ENCODE results near the gene SOST. TPM values are rescaled to one million over a fixed set of nuclear protein-coding genes. Genes with fewer than 3 reads are reported as not detected.

Gene SOST
- total and polyA plus RNA-seq, 12 donors, result 0.03 to 0.14 TPM; not detected in 10

DNA sequence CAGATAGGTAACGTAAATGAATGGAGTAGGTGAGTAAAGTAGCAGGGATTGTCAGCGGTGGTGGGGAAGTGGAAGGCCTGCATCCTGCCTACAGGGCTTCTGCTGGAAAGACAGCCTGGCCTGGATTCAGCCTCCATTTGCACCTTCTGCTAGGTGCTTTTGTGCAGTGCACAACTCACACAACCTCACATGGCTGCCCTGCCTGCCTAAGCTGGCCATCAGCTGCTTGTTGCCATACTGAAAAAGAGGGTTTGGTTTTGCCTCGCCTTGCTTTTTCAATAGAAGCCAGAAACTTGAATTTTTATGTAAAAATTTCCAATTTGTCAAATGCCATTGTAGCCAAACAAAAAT is 36.3 kb downstream of the SOST start:
- Histone ChIP-seq H3K27me3 (no peaks in the 10 kb centered on the region), H3K9me3 (no peaks in the 10 kb centered on the region), H3K27ac (no peak overlapping the region), H3K4me3 (no peak overlapping the region), H3K4me1 (peaks cover 0 to 18% (median 5%) of the 10 kb centered on the region in 9 donors), H3K36me3 (no peaks in the 10 kb centered on the region)
- TF ChIP-seq, protein P1, sequence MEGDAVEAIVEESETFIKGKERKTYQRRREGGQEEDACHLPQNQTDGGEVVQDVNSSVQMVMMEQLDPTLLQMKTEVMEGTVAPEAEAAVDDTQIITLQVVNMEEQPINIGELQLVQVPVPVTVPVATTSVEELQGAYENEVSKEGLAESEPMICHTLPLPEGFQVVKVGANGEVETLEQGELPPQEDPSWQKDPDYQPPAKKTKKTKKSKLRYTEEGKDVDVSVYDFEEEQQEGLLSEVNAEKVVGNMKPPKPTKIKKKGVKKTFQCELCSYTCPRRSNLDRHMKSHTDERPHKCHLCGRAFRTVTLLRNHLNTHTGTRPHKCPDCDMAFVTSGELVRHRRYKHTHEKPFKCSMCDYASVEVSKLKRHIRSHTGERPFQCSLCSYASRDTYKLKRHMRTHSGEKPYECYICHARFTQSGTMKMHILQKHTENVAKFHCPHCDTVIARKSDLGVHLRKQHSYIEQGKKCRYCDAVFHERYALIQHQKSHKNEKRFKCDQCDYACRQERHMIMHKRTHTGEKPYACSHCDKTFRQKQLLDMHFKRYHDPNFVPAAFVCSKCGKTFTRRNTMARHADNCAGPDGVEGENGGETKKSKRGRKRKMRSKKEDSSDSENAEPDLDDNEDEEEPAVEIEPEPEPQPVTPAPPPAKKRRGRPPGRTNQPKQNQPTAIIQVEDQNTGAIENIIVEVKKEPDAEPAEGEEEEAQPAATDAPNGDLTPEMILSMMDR (IDR thresholded peaks at IDR 0.05), result no peak
- no peak for DNase-seq
- intact Hi-C loops (cut with DNase I), result no loop called here
- ATAC-seq, result no peak
- WGBS, 2 donors, result 96 to 97% methylated on average over 3 of the region's 3 CpGs

DNA sequence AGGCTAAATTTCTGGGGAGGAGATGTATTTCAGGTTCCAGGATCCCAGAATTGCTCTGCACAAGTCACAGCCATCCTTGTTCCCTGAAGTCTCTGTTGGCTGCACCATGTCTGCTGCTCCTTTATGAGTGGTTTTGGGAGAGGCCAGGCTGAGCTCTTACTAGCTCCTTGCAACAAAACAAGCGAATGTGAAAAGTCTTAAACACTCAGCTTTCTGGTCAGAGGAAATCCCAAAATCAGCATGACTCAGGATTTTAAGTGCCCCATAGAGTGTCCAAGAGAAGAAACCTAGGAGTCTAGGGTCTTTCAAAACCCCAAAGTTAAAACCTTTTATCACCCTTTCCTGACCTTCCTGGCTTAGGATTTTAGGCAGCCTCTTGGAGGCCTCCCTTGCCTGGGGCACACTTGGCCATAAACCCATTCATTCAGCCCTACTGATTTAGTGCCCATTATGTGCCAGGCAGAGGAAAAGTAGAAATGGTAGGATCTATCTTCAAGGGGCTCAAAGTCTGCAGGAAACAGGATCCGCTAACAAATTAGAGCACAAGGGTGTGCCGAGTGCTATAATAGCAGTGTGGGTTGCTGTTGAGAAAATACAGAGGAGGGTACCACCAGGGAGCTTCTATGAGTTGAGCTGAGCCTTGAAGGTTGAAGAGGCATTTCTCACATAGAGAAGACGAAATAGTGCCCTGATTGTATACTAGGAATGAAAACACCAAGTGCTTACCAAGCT is 36.9 kb downstream of the SOST start:
- H3K27ac ChIP-seq, result peak overlapping the region in 3 of 10 donors; percentile 96 to 100 (median 99)
- H3K27me3 ChIP-seq, result no peaks in the 10 kb centered on the region
- H3K4me3 ChIP-seq, result peak overlapping the region in 2 of 10 donors; percentile 72 to 93
- no peak for DNase-seq
- ATAC-seq, result no peak
- H3K36me3 ChIP-seq, result no peaks in the 10 kb centered on the region
- peaks cover 0 to 18% (median 5%) of the 10 kb centered on the region in 9 donors for H3K4me1 ChIP-seq
- intact Hi-C loops (cut with DNase I), result no loop called here
- H3K9me3 ChIP-seq, result no peaks in the 10 kb centered on the region
- 91 to 92% methylated on average over 4 of the region's 4 CpGs for WGBS, 2 donors
- TF ChIP-seq, protein P1 (IDR thresholded peaks at IDR 0.05), result no peak

DNA sequence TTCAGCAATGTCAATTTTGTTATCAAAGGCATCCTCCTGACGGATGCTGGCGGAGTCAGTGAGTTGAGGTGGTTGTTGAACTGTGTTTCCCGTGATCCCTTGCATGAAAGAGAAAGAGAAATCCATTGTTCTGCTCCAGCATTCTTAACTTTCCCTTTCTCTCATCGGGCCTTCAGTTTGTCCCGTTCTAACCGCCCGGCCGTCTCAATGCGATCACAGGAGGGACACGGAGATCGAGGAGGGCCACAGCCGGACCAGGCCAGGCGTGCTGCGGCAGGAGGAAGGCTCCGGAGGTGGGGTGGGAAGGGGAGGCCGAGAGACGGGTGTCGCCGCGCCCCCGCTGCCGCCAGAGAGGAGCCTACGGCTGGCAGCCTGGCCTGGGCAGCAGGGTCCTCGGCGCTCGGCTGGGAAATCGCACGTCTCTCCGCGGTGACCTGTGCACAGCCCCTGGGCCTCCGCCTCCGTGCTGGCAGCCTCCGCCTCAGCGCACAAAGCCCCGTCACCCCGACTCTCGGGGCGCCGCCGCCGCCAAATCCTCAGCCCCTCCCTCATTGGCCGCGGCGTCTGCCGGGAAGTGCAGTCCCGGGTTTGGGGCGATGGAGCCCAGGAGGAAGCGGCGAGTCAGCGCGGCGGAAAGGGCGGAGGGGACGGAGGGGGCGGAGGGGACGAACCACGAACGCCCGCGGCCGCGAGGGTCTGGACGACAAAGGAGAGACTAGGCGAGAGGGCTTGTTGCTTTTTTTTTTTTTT is 38.1 kb downstream of the SOST start:
- no peaks in the 10 kb centered on the region for H3K36me3 ChIP-seq
- 1% methylated on average over 53 to 64 of the region's 64 CpGs for WGBS, 2 donors

DNA sequence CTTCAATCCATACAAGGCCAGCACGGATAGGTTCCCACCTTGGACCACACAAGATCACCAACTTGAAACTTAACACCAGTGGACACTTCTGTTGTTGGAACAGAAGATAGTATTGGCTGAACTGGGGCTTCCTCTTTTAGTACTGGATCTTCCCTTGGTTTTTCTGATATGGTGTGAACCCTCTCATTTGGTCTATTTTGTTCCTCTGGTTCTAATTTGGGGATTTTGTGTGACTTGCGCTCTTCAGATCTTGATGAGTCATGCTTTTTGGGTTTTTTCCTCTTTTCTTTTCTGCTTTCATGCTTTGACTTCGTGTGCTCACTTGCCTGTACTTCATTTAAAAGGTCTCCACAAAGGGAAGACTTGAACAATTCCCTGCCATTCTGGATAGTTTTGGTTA is 39.0 kb downstream of the SOST start:
- H3K36me3 ChIP-seq, result no peaks in the 10 kb centered on the region
- ATAC-seq, result no peak
- WGBS, 2 donors, result 86 to 90% methylated on average over 3 of the region's 3 CpGs
- H3K27ac ChIP-seq, result peak overlapping the region in 5 of 10 donors; percentile 96 to 100 (median 99)
- DNase-seq, result no peak
- no peaks in the 10 kb centered on the region for H3K9me3 ChIP-seq
- intact Hi-C loops (cut with DNase I), result loop anchor here in 1 of 10 donors (5.0 kb wide), 1 partner anchor 33 kb away; no protein-coding TSS in a partner anchor
- H3K4me1 ChIP-seq, result peaks cover 0 to 19% (median 5%) of the 10 kb centered on the region in 9 donors
- H3K27me3 ChIP-seq, result no peaks in the 10 kb centered on the region
- no peak overlapping the region for H3K4me3 ChIP-seq
- TF ChIP-seq, protein P1 (IDR thresholded peaks at IDR 0.05), result no peak

More for the DNA sequence above, 38.1 kb downstream of the SOST start:
- Histone ChIP-seq H3K27ac (peak overlapping the region; percentile 93 to 100 (median 98)), H3K4me1 (peaks cover 0 to 18% (median 5%) of the 10 kb centered on the region in 9 donors), H3K4me3 (peak overlapping the region; percentile 59 to 96 (median 84)), H3K9me3 (no peaks in the 10 kb centered on the region), H3K27me3 (no peaks in the 10 kb centered on the region)
- intact Hi-C loops (cut with DNase I), result no loop called here
- DNase-seq (peak; percentile 85 to 86), ATAC-seq (peak; percentile 95 to 97 (median 97))
- TF ChIP-seq, protein P1 (IDR thresholded peaks at IDR 0.05), result no peak
